ENCODE measurements around the gene CTXN3.

CTXN3 gene

GRCh38 chr5:127667926-127668325 lies 19.0 kb downstream of the CTXN3 start:
- TF ChIP-seq GATA3 (IDR thresholded peaks at IDR 0.05; ENCODE audit: low read depth, low read length) (no peak), GATA2 (IDR thresholded peaks at IDR 0.05; ENCODE audit: low read depth, low read length) (no peak)

- TF ChIP-seq GATA2 (IDR thresholded peaks at IDR 0.05; ENCODE audit: low read depth, low read length) (no peak), GATA3 (IDR thresholded peaks at IDR 0.05; ENCODE audit: low read depth, low read length) (no peak)
These were observed 22.3 kb downstream of the CTXN3 start for GRCh38 chr5:127671218-127671617.

GRCh38 chr5:127673117-127673800 lies 24.4 kb downstream of the CTXN3 start:
- TF ChIP-seq GATA2 (IDR thresholded peaks at IDR 0.05; ENCODE audit: low read depth, low read length) (no peak), GATA3 (IDR thresholded peaks at IDR 0.05; ENCODE audit: low read depth, low read length) (no peak)

- TF ChIP-seq GATA3 (IDR thresholded peaks at IDR 0.05; ENCODE audit: low read depth, low read length) (no peak), GATA2 (IDR thresholded peaks at IDR 0.05; ENCODE audit: low read depth, low read length) (no peak)
These were observed 31.7 kb downstream of the CTXN3 start for GRCh38 chr5:127680595-127680994.

- TF ChIP-seq GATA3 (IDR thresholded peaks at IDR 0.05; ENCODE audit: low read depth, low read length) = no peak
- TF ChIP-seq GATA2 (IDR thresholded peaks at IDR 0.05; ENCODE audit: low read depth, low read length) = no peak
These were observed 34.1 kb downstream of the CTXN3 start for GRCh38 chr5:127683008-127683407.

- TF ChIP-seq GATA3 (IDR thresholded peaks at IDR 0.05; ENCODE audit: low read depth, low read length) (no peak), GATA2 (IDR thresholded peaks at IDR 0.05; ENCODE audit: low read depth, low read length) (no peak)
These were observed 36.0 kb downstream of the CTXN3 start for GRCh38 chr5:127684726-127685467.

GRCh38 chr5:127685662-127686061 lies 36.8 kb downstream of the CTXN3 start:
- TF ChIP-seq GATA3 (IDR thresholded peaks at IDR 0.05; ENCODE audit: low read depth, low read length) (no peak), GATA2 (IDR thresholded peaks at IDR 0.05; ENCODE audit: low read depth, low read length) (no peak)

GRCh38 chr5:127686424-127686823 lies 37.5 kb downstream of the CTXN3 start:
- TF ChIP-seq GATA2 (IDR thresholded peaks at IDR 0.05; ENCODE audit: low read depth, low read length) (no peak), GATA3 (IDR thresholded peaks at IDR 0.05; ENCODE audit: low read depth, low read length) (no peak)

GRCh38 chr5:127694518-127695171 lies 45.8 kb downstream of the CTXN3 start:
- TF ChIP-seq GATA3 (IDR thresholded peaks at IDR 0.05; ENCODE audit: low read depth, low read length) (no peak), GATA2 (IDR thresholded peaks at IDR 0.05; ENCODE audit: low read depth, low read length) (no peak)

GRCh38 chr5:127695346-127695745 lies 46.5 kb downstream of the CTXN3 start:
- no peak for TF ChIP-seq GATA2 (IDR thresholded peaks at IDR 0.05; ENCODE audit: low read depth, low read length)
- TF ChIP-seq GATA3 (IDR thresholded peaks at IDR 0.05; ENCODE audit: low read depth, low read length) = no peak

GRCh38 chr5:127696683-127697082 lies 47.8 kb downstream of the CTXN3 start:
- TF ChIP-seq GATA3 (IDR thresholded peaks at IDR 0.05; ENCODE audit: low read depth, low read length) (no peak), GATA2 (IDR thresholded peaks at IDR 0.05; ENCODE audit: low read depth, low read length) (no peak)

- TF ChIP-seq GATA2 (IDR thresholded peaks at IDR 0.05; ENCODE audit: low read depth, low read length) (no peak), GATA3 (IDR thresholded peaks at IDR 0.05; ENCODE audit: low read depth, low read length) (no peak)
These were observed 49.2 kb downstream of the CTXN3 start for GRCh38 chr5:127697894-127698600.

GRCh38 chr5:127699416-127699815 lies 50.5 kb downstream of the CTXN3 start:
- TF ChIP-seq GATA2 (IDR thresholded peaks at IDR 0.05; ENCODE audit: low read depth, low read length) = no peak
- TF ChIP-seq GATA3 (IDR thresholded peaks at IDR 0.05; ENCODE audit: low read depth, low read length) = no peak

GRCh38 chr5:127700237-127700766 lies 51.4 kb downstream of the CTXN3 start:
- TF ChIP-seq GATA3 (IDR thresholded peaks at IDR 0.05; ENCODE audit: low read depth, low read length) (no peak), GATA2 (IDR thresholded peaks at IDR 0.05; ENCODE audit: low read depth, low read length) (no peak)

Measured in SH-SY5Y (cell line).